ENCODE results near the gene F10.

Gene F10

DNA sequence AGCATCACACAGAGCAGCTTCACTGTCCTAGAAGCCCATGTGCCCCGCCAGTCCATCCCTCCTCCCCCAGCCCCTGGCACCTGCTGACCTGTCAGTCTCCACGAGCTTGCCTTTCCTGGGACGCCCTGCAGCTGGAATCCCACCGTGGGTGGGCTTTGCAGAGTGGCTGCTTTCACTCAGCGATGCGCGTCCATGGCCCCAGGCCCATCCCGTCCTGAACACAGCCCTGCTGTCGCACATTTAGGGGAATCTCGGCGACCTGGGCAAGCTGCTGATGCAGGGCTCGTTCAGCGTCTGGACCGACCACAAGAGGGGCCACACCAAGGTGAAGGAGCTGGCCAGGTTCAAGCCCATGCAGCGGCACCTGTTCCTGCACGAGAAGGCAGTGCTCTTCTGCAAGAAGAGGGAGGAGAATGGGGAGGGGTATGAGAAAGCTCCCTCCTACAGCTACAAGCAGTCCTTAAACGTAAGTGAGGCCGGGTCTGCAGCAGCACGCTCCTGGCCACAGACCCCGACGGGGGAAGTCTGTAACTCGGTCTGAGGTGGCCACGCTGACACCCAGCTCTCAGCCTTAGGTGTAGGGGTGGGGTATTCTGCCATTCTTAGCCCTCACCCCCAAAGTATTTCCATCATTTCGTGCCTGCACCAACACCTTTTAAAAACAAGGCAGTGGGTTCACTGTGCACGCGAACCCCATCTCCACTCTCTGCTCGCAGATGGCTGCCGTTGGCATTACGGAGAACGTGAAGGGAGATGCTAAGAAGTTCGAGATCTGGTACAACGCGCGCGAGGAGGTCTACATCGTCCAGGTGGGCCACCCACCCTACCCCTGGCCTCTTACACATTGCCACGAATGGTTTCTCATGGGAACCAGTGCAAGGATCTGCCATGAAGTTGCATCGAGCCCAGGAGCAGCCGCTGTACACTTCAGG is 35.3 kb upstream of the F10 start:
- no peak overlapping the region for H3K27ac ChIP-seq (ENCODE audit: insufficient read depth, low read depth, low read length, poor library complexity, severe bottlenecking)
- no peaks in the 10 kb centered on the region for H3K9me3 ChIP-seq (ENCODE audit: control insufficient read depth, low read length)
- no peak overlapping the region for H3K4me3 ChIP-seq (ENCODE audit: insufficient read depth, low read depth, low read length)
- peaks cover 10% of the 10 kb centered on the region for H3K36me3 ChIP-seq (ENCODE audit: control insufficient read depth, insufficient read depth, low read length)
- no peaks in the 10 kb centered on the region for H3K27me3 ChIP-seq (ENCODE audit: control insufficient read depth, insufficient read depth, low read length, poor library complexity, severe bottlenecking)
- 91 to 94% methylated on average over 39 of the region's 39 CpGs for WGBS, 2 experiments
- H3K4me1 ChIP-seq (ENCODE audit: control insufficient read depth, insufficient read depth, low read length): no peaks in the 10 kb centered on the region

DNA sequence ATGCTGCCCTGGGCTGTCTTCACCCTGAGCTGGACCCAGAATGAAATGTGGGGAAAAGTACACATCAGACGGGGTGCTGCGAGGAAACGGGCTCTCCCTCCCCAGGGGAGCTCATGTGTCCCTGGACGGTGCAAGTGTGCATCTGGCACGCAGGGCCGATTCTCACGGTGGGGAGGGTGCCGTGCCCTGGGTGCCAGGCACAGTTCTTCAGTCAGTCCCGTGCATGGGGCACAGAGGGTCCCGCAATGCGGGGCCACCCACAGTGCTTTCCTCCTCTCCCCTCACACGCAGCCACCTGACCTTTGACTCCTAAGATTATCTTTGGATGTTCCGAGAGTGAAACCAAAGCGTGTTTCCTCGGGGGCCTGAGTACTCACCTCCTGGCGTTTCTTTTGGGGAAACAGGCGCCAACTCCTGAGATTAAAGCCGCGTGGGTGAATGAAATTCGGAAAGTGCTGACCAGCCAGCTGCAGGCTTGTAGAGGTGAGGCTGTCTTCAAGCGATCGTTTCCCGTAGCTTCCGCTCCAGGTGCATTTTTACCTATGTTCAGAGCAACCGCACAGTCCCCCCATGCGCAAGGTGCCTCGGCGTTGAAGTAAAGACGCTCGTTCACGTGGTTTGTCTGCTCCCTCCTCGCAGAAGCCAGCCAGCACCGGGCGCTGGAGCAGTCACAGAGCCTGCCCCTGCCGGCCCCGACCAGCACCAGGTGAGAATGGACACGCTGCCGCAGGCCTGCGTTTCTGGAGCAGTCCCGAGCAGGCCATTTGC is 34.5 kb upstream of the F10 start:
- H3K9me3 ChIP-seq (ENCODE audit: control insufficient read depth, low read length): no peaks in the 10 kb centered on the region
- H3K4me3 ChIP-seq (ENCODE audit: insufficient read depth, low read depth, low read length): no peak overlapping the region
- no peaks in the 10 kb centered on the region for H3K27me3 ChIP-seq (ENCODE audit: control insufficient read depth, insufficient read depth, low read length, poor library complexity, severe bottlenecking)
- WGBS, 2 experiments: 93% methylated on average over 40 of the region's 40 CpGs
- H3K27ac ChIP-seq (ENCODE audit: insufficient read depth, low read depth, low read length, poor library complexity, severe bottlenecking): no peak overlapping the region
- no peaks in the 10 kb centered on the region for H3K4me1 ChIP-seq (ENCODE audit: control insufficient read depth, insufficient read depth, low read length)
- H3K36me3 ChIP-seq (ENCODE audit: control insufficient read depth, insufficient read depth, low read length): peaks cover 10% of the 10 kb centered on the region

GRCh38 chr13:113088691-113089020 is 33.9 kb upstream of the F10 start:
- Histone ChIP-seq H3K27me3 (ENCODE audit: control insufficient read depth, insufficient read depth, low read length, poor library complexity, severe bottlenecking) (no peaks in the 10 kb centered on the region), H3K9me3 (ENCODE audit: control insufficient read depth, low read length) (no peaks in the 10 kb centered on the region), H3K36me3 (ENCODE audit: control insufficient read depth, insufficient read depth, low read length) (peaks cover 10% of the 10 kb centered on the region), H3K4me3 (ENCODE audit: insufficient read depth, low read depth, low read length) (no peak overlapping the region), H3K4me1 (ENCODE audit: control insufficient read depth, insufficient read depth, low read length) (no peaks in the 10 kb centered on the region), H3K27ac (ENCODE audit: insufficient read depth, low read depth, low read length, poor library complexity, severe bottlenecking) (no peak overlapping the region)
- 95% methylated on average over 17 of the region's 17 CpGs for WGBS, 2 experiments

GRCh38 chr13:113089693-113090414 is 32.7 kb upstream of the F10 start:
- H3K4me3 ChIP-seq (ENCODE audit: insufficient read depth, low read depth, low read length): no peak overlapping the region
- peaks cover 10% of the 10 kb centered on the region for H3K36me3 ChIP-seq (ENCODE audit: control insufficient read depth, insufficient read depth, low read length)
- no peaks in the 10 kb centered on the region for H3K27me3 ChIP-seq (ENCODE audit: control insufficient read depth, insufficient read depth, low read length, poor library complexity, severe bottlenecking)
- no peaks in the 10 kb centered on the region for H3K4me1 ChIP-seq (ENCODE audit: control insufficient read depth, insufficient read depth, low read length)
- H3K27ac ChIP-seq (ENCODE audit: insufficient read depth, low read depth, low read length, poor library complexity, severe bottlenecking): no peak overlapping the region
- WGBS, 2 experiments: 85 to 86% methylated on average over 36 of the region's 36 CpGs
- H3K9me3 ChIP-seq (ENCODE audit: control insufficient read depth, low read length): no peaks in the 10 kb centered on the region

- WGBS, 2 experiments: 85 to 87% methylated on average over 12 to 13 of the region's 13 CpGs
- no peaks in the 10 kb centered on the region for H3K27me3 ChIP-seq (ENCODE audit: control insufficient read depth, insufficient read depth, low read length, poor library complexity, severe bottlenecking)
- no peaks in the 10 kb centered on the region for H3K4me1 ChIP-seq (ENCODE audit: control insufficient read depth, insufficient read depth, low read length)
- no peak overlapping the region for H3K27ac ChIP-seq (ENCODE audit: insufficient read depth, low read depth, low read length, poor library complexity, severe bottlenecking)
- no peaks in the 10 kb centered on the region for H3K9me3 ChIP-seq (ENCODE audit: control insufficient read depth, low read length)
- H3K36me3 ChIP-seq (ENCODE audit: control insufficient read depth, insufficient read depth, low read length): peaks cover 10% of the 10 kb centered on the region
- H3K4me3 ChIP-seq (ENCODE audit: insufficient read depth, low read depth, low read length): no peak overlapping the region
These were observed 32.2 kb upstream of the F10 start for GRCh38 chr13:113090415-113090770.

- Histone ChIP-seq H3K4me1 (ENCODE audit: control insufficient read depth, insufficient read depth, low read length) (no peaks in the 10 kb centered on the region), H3K27ac (ENCODE audit: insufficient read depth, low read depth, low read length, poor library complexity, severe bottlenecking) (no peak overlapping the region), H3K36me3 (ENCODE audit: control insufficient read depth, insufficient read depth, low read length) (peaks cover 10% of the 10 kb centered on the region), H3K27me3 (ENCODE audit: control insufficient read depth, insufficient read depth, low read length, poor library complexity, severe bottlenecking) (no peaks in the 10 kb centered on the region), H3K9me3 (ENCODE audit: control insufficient read depth, low read length) (no peaks in the 10 kb centered on the region), H3K4me3 (ENCODE audit: insufficient read depth, low read depth, low read length) (no peak overlapping the region)
- 93 to 94% methylated on average over 24 of the region's 24 CpGs for whole genome bisulfite sequencing, 2 experiments
These were observed 31.8 kb upstream of the F10 start for GRCh38 chr13:113090806-113091205.

DNA sequence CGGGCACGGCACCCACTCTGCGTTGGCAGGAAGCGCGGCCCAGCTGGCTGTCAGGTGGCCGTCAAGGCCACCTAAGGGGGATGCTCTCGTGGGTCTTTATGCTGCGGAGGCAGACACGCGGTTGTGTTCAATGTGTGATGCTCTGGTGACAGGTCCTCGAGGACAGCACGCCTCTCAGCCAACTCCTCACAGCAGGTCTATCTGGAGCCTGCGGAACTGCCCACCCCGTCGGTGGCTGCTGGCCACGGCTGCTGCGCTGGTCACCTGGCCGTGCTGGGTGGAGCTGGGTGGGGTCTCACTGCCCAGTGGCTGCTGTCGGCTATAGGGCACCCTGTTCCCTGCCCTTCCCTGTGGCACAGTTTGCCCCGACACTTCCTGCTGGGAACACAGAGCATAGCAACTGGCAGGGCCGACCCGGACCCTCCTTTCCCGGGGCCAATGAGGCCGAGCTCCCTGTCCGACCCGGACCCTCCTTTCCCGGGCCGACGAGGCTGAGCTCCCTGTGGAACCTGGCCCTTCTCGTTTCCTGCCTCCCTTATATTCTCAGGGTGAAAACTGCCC is 31.3 kb upstream of the F10 start:
- no peaks in the 10 kb centered on the region for H3K4me1 ChIP-seq (ENCODE audit: control insufficient read depth, insufficient read depth, low read length)
- WGBS, 2 experiments: 93 to 95% methylated on average over 30 of the region's 30 CpGs
- no peaks in the 10 kb centered on the region for H3K27me3 ChIP-seq (ENCODE audit: control insufficient read depth, insufficient read depth, low read length, poor library complexity, severe bottlenecking)
- H3K4me3 ChIP-seq (ENCODE audit: insufficient read depth, low read depth, low read length): no peak overlapping the region
- H3K9me3 ChIP-seq (ENCODE audit: control insufficient read depth, low read length): no peaks in the 10 kb centered on the region
- H3K27ac ChIP-seq (ENCODE audit: insufficient read depth, low read depth, low read length, poor library complexity, severe bottlenecking): no peak overlapping the region
- H3K36me3 ChIP-seq (ENCODE audit: control insufficient read depth, insufficient read depth, low read length): peaks cover 10% of the 10 kb centered on the region

DNA sequence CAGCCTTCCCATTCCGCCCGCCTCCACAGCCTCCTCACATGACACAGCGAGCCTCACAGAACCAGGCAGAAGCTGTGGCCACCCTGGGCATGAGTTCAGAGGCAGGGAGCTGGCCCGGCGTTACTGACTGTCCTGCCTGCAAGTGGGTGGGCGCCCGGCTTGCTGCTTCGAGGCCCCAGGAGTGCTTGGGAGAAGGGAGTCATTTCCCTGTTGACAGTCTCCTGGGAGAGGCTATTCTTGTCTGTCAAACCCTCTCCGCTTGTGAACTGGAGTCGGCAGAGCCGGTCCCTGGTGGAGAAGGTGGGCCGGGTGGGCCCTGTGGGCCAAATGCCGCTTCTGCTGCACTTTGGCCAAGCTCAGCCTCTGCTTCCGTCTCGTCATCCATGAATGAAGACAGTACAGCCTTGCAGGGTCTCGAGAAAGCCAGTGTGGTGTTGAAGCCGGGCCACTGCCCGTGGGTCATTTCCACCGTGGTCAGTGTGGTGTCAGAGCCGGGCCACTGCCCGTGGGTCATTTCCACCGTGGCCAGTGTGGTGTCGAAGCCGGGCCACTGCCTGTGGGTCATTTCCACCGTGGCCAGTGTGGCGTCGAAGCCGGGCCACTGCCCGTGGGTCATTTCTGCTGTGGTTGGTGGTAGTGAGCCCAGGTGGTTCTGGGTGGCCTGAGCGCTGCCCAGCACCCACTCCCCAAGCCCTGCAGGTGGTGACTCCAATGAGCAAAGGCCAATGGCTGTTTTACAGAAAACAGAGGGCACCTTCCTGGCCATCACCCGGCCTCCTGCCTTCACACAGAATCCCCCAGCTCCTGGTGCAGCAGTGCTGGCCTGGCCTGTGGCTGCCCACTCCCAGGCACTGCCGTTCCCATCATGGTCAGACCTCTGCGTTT is 30.5 kb upstream of the F10 start:
- Histone ChIP-seq H3K4me1 (ENCODE audit: control insufficient read depth, insufficient read depth, low read length) (no peaks in the 10 kb centered on the region), H3K9me3 (ENCODE audit: control insufficient read depth, low read length) (no peaks in the 10 kb centered on the region), H3K4me3 (ENCODE audit: insufficient read depth, low read depth, low read length) (no peak overlapping the region), H3K27ac (ENCODE audit: insufficient read depth, low read depth, low read length, poor library complexity, severe bottlenecking) (no peak overlapping the region), H3K36me3 (ENCODE audit: control insufficient read depth, insufficient read depth, low read length) (peaks cover 10% of the 10 kb centered on the region), H3K27me3 (ENCODE audit: control insufficient read depth, insufficient read depth, low read length, poor library complexity, severe bottlenecking) (no peaks in the 10 kb centered on the region)
- WGBS, 2 experiments: 93% methylated on average over 33 of the region's 33 CpGs

- H3K27ac ChIP-seq (ENCODE audit: insufficient read depth, low read depth, low read length, poor library complexity, severe bottlenecking): no peak overlapping the region
- H3K4me3 ChIP-seq (ENCODE audit: insufficient read depth, low read depth, low read length): no peak overlapping the region
- no peaks in the 10 kb centered on the region for H3K27me3 ChIP-seq (ENCODE audit: control insufficient read depth, insufficient read depth, low read length, poor library complexity, severe bottlenecking)
- peaks cover 7% of the 10 kb centered on the region for H3K36me3 ChIP-seq (ENCODE audit: control insufficient read depth, insufficient read depth, low read length)
- 92 to 93% methylated on average over 25 of the region's 25 CpGs for WGBS, 2 experiments
- no peaks in the 10 kb centered on the region for H3K4me1 ChIP-seq (ENCODE audit: control insufficient read depth, insufficient read depth, low read length)
- H3K9me3 ChIP-seq (ENCODE audit: control insufficient read depth, low read length): no peaks in the 10 kb centered on the region
These were observed 29.6 kb upstream of the F10 start for GRCh38 chr13:113092776-113093579.

Data from ectodermal cell (in vitro differentiated cells).